ENCODE results near the gene PRRC2B.
A peak's percentile ranks its signal among the peaks of the same experiment; 100 is the strongest.
"Not testable (repeated sequence)": the region's sequence is repeated elsewhere in the genome, so short reads cannot be mapped to it uniquely, and the experiment has no call there.

The PRRC2B gene

DNA sequence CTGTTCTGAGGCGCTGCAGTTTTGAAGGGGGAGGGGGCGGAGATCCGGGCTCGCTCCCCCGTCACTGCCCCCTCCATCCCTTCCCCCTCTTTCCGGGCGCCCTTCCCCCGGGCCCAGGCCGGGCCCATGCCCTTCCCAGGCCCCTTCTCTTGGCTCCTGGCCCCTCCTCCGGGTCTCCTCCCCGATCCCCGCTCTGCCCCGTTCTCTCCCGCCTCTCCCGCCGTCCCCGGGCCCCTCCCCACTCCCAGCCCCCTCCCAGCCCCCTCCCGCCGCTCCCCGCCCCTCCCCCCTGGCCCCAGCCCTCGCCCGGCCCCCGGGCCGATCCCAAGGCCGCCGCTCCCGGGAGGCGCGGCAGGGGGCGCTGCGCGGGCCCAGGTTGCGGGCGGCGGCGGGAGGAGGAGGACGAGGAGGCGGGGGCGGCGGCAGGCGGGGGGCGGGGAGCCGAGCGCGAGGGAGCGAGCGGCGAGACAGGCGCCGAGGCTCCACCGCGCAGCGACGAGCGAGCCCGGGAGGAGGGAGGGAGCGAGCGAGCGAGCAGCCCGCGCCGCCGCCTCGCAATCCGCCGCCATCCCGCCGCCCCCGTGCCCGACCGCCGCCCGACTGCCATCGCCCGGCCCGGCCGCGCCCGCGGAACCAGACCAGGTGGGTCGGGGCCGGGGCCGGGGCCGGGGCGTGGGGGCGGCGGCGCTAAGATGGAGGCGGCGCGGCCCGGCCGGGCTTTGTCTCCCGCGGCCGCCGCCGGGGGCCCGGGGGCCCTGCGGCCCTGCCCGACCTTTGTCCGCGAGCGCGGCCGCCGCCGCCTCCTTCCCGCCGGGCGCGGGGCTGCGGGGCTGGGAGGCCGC, at the start of gene PRRC2B:
Gene PRRC2B, plus strand, starts transcription at position 465 of the 842 bp plus-strand sequence. CDS start 36,059 bp downstream, outside the sequence.
- peak; percentile 87 for DNase-seq (ENCODE audit: low read depth)

DNA sequence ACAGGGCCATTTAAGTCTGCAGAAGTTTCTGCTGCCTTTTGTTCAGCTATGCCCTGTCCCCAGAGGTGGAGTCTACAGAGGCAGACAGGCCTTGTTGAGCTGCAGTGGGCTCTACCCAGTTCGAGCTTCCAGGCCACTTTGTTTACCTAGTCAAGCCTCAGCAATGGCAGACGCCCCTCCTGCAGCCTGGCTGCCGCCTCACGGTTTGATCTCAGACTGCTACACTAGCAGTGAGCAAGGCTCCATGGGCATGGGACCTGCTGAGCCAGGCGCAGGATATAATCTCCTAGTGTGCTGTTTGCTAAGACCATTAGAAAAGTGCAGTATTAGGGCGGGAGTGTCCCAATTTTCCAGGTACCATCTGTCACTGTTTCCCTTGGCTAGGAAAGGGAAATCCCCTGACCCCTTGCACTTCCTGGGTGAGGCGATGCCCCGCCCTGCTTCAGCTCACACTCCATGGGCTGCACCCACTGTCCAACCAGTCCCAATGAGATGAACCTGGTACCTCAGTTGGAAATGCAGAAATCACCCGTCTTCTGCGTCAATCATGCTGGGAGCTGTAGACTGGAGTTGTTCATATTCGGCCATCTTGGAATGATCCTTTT, 48.9 kb upstream of the PRRC2B start:
- not testable (repeated sequence) for DNase-seq (ENCODE audit: low read depth)

DNA sequence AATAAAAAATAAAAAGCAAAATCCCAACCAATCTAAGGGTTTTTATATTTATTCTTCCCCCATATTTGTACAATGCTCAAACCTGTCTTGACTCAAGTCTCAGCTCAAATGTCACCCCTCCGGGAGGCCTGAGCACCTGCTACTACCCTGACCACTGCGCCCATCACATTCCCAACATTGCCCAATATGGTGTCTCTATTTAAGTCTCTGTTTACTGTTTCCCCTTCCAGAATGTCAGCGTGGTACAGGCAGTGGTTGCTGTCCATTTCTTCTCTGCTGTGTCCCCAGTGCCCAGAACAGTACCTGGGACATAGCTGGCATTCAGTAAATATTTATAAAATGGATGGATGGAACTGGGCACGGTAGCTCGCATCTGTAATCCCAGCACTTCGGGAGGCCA, 47.3 kb upstream of the PRRC2B start:
- DNase-seq (ENCODE audit: low read depth) = no peak

DNA sequence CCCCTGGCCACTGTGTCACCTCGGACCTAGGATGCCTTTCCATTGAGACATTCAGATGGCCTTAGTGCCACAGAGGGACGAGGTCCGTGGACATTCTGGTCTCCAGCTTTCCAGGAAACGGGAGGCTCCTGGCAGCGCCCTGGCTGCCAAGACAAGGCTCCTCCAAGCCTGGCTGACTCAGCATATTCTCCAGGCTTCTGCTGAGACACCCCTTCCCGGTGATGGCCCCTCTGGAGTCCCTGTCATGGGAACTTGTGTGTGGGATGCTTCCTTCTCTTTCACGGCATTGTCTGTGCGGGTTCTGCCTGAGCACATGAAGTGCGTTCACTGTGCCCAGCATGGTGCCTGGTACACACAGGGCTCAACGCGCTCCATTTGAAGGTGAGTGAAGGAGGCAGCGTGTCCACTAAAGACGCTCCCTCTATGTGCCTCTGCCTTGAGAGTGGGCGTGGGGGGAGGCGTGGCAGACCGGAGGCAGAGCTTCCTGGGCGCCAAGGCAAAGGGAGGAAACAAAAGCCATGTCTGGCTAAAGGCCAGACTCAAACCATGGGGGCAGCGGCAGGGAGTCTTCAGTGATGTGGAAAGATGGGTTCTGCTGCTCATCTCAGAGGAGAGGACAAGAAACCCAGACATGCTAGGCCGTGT, 46.4 kb upstream of the PRRC2B start:
- DNase-seq (ENCODE audit: low read depth) = no peak

DNA sequence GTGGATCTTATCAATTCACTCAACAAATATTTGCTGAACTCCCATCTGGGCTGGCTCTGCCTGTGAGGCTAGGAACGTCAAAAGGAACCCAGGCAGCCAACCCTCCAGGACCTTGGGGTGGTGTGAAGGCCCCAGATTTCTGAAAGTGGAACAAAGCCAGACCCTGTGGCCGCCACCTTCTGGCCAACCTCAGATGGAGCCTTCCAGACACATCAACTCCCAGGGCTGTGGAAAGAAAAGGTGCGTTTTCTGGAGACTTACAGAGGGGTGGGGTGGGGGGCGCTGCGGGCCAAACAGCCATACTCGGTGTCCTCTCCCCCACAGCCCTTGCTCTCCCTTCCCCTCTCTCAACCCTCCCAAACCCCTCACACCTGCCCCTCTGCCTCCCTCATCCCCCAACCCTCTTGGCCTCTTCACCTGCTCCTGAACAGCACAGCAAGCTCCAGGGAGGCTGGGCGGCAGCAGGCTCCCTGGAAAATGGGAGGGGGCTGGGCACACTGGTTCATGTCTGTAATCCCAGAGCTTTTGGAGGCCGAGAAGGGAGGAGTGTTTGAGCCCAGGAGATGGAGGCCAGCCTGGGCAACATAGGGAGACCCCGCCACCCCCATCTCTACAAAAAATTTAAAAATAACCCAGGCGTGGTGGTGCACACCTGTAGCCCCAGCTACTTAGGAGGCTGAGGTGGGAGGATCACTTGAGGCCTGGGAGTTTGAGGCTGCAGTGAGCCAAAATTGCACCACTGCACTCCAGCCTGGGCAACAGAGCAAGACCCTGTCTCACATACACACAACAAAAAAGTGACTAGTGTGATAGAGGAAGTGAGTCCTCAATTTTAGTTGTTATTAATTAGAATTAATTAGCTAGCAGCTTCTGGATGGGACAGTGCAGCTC, 45.0 kb upstream of the PRRC2B start:
- peak; percentile 15 for DNase-seq (ENCODE audit: low read depth)

DNA sequence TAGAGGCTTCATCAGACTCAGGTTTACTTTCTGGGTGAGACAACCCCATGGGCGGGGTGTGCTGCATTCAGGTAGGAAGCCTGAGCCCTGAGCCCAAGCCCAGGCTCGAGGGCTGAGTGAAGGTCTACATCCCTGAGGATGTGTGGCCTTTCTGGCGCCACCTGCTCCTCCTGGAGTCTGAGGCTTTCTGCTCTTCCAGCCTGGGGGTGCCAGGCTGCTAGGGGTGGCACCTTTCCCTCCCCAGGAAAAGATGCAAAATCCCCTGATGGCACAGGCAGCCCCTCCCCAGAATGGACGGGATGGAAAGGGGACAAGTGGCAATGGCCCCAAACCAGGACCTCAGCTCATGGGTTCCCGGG, 44.4 kb upstream of the PRRC2B start:
- no peak for DNase-seq (ENCODE audit: low read depth)

DNA sequence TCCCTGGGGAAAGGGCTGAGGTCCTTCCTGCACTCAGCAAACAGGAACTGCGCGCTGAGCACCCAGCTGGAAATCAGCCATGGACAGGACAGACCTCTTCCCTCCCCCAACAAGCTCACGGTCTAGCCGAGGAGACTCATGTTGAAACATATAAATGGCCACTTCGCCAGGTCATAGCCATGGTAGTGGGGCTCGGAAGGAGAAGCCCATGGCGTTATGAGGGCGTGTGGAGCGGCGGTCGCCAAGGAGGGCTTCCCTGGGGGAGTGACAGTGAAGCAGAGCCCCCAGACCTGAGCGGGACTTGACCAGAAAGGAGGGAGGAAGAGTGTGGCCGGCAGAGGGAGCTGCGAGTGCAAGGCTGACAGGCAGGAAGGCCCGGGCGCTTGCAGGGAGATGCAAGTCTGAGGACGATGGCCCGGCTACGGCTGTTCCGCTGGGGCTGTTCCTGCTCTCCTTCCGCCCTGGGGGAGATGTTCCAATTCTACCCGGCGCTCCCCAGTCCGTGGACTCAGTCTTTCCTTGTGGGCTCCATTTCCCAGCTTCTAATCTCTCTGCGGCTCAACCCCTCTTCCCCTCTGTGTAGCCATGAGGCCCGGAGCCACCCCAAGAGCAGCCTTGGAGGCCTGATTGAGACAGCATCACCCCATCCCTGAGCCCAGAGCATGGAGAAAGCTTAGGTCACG, 43.9 kb upstream of the PRRC2B start:
- peak; percentile 88 for DNase-seq (ENCODE audit: low read depth)

DNA sequence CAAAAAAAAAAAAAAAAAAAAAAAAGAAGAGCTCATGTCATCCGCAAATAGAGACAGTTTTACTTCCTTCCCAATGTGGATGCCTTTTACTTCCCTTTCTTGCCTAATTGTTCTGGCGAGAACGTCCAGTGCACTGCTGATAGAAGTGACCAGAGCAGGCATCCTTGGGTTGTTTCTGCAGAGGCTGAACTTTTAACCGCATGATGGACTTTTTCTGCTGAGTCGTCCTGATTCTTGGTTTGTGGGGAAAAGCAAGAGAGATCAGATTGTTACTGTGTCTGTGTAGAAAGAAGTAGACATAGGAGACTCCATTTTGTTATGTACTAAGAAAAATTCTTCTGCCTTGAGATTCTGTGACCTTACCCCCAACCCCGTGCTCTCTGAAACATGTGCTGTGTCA, 37.4 kb upstream of the PRRC2B start:
- DNase-seq (ENCODE audit: low read depth) = not testable (repeated sequence)

DNA sequence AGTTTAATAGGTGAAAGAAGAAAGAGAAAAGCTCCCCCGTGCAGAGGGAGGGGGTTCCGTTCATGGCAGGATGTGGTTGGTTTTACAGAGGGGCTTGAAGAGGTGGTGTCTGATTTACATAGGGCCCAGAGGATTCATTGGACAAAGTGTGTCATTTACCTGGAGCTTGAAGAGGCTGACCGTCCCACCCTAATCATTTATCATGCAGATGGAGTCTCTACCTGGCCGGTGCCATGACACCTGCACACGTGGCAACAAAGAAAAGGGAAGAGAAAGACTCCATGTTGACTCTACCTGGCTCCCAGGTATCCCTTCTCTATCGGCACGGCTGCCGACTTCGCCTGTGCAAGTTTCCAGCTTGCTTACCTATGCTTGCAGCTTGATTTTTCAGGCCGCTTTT, 35.3 kb upstream of the PRRC2B start:
- no peak for DNase-seq (ENCODE audit: low read depth)

DNA sequence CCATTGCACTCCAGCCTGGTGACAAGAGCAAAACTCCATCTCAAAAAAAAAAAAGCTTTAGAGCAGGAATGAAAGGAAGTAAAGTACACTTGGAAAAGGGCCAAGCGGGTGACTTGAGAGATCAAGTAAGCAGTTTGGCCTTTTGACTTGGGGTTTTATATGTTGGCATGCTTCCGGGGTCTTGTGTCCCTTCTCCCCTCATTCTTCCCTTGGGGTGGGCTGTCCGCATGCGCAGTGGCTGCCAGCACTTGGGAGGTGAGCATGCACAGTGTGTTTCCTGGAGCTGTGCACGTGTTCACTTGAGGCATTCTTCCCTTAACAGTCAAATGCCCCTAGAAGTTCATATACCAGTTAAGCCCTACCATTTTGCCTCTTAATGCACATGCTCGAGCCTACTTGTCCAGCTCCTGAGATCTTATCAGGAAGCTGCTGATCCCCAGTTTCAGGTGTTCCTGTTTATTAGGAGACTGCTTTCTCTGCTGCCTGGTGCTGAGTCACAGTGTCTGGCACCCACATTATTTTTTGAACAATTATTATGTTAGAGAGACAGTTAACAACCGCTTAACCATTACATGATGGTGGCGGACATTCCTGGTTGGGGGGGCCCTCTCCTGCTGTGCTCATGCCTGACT, 32.6 kb upstream of the PRRC2B start:
- peak; percentile 13 for DNase-seq (ENCODE audit: low read depth)

DNA sequence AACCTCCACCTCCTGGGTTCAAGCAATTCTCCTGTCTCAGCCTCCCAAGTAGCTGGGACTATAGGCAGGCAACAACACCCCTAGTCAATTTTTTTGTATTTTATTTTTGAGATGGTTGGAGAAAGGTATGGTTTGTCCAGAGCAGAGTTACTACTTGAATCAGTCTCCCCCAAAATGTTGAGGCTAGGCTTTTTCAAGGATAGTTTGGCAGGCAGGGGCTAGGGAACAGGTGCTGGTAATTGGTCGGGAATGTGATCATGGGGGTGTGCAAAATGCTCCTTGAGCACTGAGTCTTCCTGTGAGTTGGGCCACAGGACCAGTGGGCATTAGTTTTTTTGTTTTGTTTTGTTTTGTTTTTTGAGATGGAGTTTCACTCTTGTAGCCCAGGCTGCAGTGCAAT, 28.3 kb upstream of the PRRC2B start:
- no peak for DNase-seq (ENCODE audit: low read depth)

DNA sequence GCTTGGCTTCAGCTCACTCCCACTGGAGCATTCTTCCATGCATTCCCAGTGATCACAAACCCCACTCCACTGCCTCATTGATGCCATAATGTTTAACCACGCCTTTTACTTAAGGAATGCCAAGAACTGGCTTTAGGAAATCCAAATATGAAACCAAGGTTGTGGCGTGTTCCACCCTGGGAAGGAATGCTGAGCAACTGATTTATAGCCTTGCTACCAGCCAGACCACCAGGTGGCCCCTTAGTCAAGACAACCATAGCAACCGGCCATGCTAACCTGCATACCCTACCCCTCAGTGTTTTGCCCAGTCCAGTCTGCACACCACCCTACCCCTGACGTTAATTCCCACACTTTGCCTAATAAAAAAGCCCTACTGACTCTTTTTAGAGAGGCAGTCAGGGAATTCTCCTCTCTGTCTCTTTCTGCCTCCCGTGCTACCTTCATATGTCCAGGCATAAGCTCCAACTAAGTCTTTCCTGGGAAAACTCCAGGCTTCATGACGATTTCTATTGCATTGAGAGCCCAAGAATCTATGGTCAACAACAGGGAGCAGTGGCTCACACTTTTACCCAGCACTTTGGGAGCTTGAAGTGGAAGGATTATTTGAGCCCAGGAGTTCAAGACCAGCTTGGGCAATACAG, 27.0 kb upstream of the PRRC2B start:
- DNase-seq (ENCODE audit: low read depth) = peak; percentile 52

DNA sequence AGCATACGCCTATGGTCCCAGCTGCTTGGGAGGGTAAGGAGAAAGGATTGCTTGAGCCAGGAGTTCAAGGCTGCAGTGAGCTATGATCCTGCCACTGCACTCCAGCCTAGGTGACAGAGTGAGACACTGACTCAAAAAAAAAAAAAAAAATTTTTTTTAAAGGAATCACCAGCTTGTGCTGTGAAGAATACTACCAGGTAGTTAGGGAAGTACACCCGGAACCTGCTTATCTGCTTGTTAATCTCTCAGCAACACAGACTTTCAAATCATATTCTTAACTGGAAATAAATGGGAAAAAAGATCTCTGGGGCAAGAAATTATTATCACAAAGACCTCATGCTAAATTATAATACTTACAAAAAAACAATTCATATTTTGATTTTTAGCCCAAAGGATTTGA, 26.4 kb upstream of the PRRC2B start:
- DNase-seq (ENCODE audit: low read depth) = no peak

DNA sequence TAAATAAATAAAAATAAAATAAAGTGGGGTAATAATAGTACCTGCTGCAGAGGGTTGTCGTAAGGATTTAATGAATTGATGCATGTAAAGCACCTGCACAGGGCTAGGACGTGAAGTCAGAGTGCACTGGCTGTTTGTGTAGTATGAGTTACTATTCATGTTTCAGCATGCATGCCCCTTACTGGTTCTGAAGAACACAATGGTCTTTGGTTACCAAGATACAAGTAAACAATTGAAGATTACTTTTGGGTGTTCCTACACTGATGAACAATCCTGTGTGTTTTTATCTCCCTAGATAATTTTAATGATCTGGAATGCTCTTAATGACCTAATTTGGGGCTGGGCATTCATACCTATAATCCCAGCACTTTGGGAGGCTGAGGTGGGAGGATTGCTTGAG, 23.2 kb upstream of the PRRC2B start:
- DNase-seq (ENCODE audit: low read depth) = no peak

DNA sequence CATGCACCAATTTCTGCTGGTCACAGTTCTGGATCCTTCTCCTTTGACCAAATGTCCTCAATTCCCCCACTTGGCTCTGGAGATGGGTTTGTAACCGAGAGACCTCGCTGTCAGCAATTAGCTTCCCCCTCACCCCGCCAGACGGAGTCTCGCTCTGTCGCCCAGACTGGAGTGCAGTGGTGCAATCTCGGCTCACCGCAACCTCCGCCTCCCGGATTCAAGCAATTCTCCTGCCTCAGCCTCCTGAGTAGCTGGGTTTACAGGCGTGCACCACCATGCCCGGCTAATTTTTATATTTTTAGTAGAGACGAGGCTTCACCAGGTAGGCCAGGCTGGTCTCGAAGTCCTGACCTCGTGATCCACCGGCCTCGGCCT, 21.3 kb upstream of the PRRC2B start:
- not testable (repeated sequence) for DNase-seq (ENCODE audit: low read depth)

DNA sequence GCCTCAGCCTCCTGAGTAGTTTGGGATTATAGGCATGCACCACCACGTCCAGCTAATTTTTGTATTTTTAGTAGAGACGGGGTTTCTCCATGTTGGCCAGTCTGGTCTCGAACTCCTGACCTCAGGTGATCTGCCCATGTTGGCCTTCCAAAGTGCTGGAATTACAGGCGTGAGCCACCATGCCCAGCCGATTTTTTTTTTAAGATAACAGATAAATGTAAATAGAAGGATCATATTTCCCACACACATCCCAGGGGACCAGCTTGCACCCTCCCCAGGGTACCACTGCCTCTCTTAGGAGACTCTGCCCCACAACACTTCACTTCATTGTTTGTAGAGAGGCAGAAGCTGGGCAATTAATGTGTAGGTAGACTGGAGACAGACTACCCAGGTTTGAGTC, 19.2 kb upstream of the PRRC2B start:
- DNase-seq (ENCODE audit: low read depth) = not testable (repeated sequence)

DNA sequence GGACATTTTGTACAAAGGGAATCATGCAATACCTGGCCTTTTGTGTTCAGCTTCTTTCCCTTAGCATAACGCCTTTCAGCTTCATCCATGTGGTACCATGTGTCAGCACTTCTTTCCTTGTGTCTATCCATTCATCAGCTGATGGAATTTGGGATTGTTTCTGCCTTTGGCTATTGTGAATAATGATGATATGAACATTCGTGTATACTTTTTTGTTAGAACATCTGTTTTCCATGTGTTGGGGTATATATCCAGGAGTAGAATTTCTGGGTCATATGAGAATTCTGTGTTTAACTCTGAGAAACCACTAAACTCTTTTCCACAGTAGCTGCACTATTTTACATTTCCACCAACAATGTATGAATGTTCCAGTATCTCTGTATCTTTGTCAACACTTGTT, 14.8 kb upstream of the PRRC2B start:
- no peak for DNase-seq (ENCODE audit: low read depth)

DNA sequence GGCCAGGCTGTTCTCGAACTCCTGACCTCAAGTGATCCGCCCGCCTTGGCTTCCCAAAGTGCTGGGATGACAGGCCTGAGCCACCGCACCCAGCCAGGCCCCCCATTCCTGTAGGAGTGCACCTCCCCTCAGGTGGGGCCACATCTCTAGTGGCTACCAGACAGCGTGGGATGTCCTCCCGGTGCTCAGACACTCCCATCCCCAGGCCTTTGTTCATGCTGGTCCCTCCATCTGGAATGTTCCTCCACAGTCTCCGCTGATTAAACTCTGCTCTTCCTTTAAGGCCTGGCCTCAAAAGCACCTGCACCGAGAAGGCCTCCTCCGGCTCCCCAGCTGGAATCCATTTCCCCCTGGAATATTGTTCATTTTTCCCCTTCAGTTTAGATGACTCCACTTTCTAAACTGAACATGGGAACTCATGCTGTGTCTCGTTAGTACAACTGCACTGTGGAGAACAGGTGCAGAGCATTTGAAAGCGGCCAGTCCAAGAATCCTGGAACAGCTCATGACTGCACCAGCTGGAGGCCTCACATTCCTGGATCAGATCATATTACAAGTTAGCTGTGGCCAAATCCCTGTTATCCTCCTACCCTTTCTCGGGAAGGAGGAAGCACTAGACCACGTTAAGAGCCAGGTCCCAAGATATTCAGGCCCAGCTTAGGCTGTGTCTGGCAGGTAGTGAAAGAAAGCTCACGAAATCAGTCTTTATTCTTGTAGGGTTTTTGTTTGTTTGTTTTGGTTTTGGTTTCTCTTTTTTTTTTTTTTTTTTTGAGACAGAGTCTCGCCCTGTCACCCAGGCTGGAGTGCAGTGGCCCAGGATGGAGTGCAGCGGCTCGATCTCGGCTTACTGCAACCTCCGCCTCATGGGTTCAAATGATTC, 10.8 kb upstream of the PRRC2B start:
- DNase-seq (ENCODE audit: low read depth) = peak; percentile 78

DNA sequence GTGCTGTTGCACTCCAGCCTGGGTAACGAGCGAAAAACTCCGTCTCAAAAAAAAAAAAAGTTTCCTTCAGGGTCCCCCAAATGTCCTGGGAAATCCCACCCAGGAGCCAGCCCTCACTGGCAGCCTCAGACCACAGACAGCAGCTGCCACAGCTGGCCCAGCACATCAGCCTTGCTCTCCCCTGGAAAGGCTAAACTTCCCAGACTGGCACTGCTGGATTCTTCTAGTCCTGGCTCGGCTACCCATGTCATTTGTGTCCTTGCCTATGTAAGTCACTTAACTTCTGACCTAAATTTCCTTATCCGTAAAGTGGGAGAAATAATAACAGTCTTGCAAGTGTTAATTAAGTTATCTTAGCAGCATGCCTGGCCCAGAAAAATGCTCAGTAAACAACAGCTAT, 8.6 kb upstream of the PRRC2B start:
- no peak for DNase-seq (ENCODE audit: low read depth)

DNA sequence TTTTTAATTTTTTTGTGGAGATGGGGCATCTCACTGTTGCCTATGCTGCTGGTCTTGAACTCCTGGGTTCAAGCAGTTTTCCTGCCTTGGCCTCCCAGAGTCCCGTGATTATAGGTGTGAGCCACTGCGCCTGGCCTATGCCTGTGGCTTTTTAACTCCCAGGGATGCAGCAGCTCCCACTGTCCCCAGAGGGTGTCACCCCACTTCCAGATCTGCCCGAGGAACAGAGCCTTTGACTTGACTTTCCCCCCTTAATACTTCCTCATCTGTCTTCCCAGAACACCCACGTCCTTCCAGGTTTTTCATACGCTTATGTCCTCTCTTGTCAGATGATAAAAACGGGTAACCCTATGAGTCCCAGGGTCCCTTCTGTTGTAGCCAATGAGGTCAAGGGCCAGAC, 7.6 kb upstream of the PRRC2B start:
- no peak for DNase-seq (ENCODE audit: low read depth)
